ENCODE measurements around the gene PSMD9. TPM values are rescaled to one million over a fixed set of nuclear protein-coding genes. Genes with fewer than 3 reads are reported as not detected.

The PSMD9 gene
- total and polyA plus RNA-seq, 12 donors = 13.6 to 117 (median 34.4) TPM

DNA sequence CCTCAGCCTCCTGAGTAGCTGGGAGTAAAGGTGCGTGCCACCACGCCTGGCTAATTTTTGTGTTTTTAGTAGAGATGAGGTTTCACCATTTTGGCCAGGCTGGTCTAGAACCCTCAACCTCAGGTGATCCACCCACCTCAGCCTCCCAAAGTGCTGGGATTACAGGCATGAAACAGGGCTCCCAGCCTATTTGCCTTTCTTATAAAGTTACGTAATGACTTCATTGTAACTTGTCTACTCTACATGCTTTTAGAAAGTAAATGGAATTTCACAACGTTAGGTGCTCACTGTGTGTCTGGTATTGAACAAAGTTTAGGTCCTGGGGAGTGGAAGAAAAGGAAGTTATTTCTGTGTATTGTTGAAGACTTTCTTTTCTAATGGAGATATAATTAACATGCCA lies 42.3 kb downstream of the PSMD9 start:
- H3K36me3 ChIP-seq = peaks cover 0 to 4% (median 0%) of the 10 kb centered on the region in 9 donors
- no peak for DNase-seq
- no peaks in the 10 kb centered on the region for H3K9me3 ChIP-seq
- no peak overlapping the region for H3K27ac ChIP-seq
- 92 to 94% methylated on average over 4 of the region's 4 CpGs for WGBS, 2 donors
- H3K27me3 ChIP-seq = no peaks in the 10 kb centered on the region
- no peak overlapping the region for H3K4me3 ChIP-seq
- intact Hi-C loops (cut with DNase I) = no loop called here
- TF ChIP-seq, protein P1, sequence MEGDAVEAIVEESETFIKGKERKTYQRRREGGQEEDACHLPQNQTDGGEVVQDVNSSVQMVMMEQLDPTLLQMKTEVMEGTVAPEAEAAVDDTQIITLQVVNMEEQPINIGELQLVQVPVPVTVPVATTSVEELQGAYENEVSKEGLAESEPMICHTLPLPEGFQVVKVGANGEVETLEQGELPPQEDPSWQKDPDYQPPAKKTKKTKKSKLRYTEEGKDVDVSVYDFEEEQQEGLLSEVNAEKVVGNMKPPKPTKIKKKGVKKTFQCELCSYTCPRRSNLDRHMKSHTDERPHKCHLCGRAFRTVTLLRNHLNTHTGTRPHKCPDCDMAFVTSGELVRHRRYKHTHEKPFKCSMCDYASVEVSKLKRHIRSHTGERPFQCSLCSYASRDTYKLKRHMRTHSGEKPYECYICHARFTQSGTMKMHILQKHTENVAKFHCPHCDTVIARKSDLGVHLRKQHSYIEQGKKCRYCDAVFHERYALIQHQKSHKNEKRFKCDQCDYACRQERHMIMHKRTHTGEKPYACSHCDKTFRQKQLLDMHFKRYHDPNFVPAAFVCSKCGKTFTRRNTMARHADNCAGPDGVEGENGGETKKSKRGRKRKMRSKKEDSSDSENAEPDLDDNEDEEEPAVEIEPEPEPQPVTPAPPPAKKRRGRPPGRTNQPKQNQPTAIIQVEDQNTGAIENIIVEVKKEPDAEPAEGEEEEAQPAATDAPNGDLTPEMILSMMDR (IDR thresholded peaks at IDR 0.05) = no peak
- no peak for ATAC-seq
- H3K4me1 ChIP-seq = peaks cover 0 to 10% (median 0%) of the 10 kb centered on the region in 9 donors

GRCh38 chr12:121932176-121932536 lies 43.6 kb downstream of the PSMD9 start:
- intact Hi-C loops (cut with DNase I) = no loop called here
- 91 to 96% methylated on average over 3 of the region's 3 CpGs for WGBS, 2 donors
- no peaks in the 10 kb centered on the region for H3K27me3 ChIP-seq
- no peak overlapping the region for H3K27ac ChIP-seq
- H3K4me1 ChIP-seq = peaks cover 0 to 5% (median 0%) of the 10 kb centered on the region in 9 donors
- H3K4me3 ChIP-seq = no peak overlapping the region
- DNase-seq = no peak
- peaks cover 0 to 4% (median 0%) of the 10 kb centered on the region in 11 donors for H3K9me3 ChIP-seq
- TF ChIP-seq, protein P1 (IDR thresholded peaks at IDR 0.05) = no peak
- peaks cover 0 to 4% (median 0%) of the 10 kb centered on the region in 9 donors for H3K36me3 ChIP-seq
- ATAC-seq = no peak

GRCh38 chr12:121932914-121933521 lies 44.4 kb downstream of the PSMD9 start:
- intact Hi-C loops (cut with DNase I) = no loop called here
- H3K9me3 ChIP-seq = peaks cover 0 to 5% (median 0%) of the 10 kb centered on the region in 11 donors
- no peak for DNase-seq
- H3K27me3 ChIP-seq = no peaks in the 10 kb centered on the region
- no peak overlapping the region for H3K4me3 ChIP-seq
- no peaks in the 10 kb centered on the region for H3K4me1 ChIP-seq
- peaks cover 0 to 4% (median 0%) of the 10 kb centered on the region in 9 donors for H3K36me3 ChIP-seq
- no peak overlapping the region for H3K27ac ChIP-seq
- TF ChIP-seq, protein P1 (IDR thresholded peaks at IDR 0.05) = no peak
- WGBS, 2 donors = 90 to 93% methylated on average over 4 of the region's 4 CpGs
- no peak for ATAC-seq

GRCh38 chr12:121933522-121934308 lies 45.1 kb downstream of the PSMD9 start:
- ATAC-seq (no peak), DNase-seq (no peak)
- Histone ChIP-seq H3K27me3 (no peaks in the 10 kb centered on the region), H3K27ac (no peak overlapping the region), H3K4me3 (no peak overlapping the region), H3K36me3 (peaks cover 0 to 4% (median 0%) of the 10 kb centered on the region in 9 donors), H3K4me1 (no peaks in the 10 kb centered on the region), H3K9me3 (peaks cover 0 to 5% (median 0%) of the 10 kb centered on the region in 11 donors)
- intact Hi-C loops (cut with DNase I) = no loop called here
- 87 to 88% methylated on average over 17 of the region's 17 CpGs for WGBS, 2 donors
- TF ChIP-seq, protein P1 (IDR thresholded peaks at IDR 0.05) = no peak

Measured in heart right ventricle (tissue), 16 donors.